AG09309 (cell line): ENCODE measurements around the gene TBC1D32.

ENCODE experiments used
- DNase-seq: peaks from one replicate; pipeline ENCODE4 v3.0.0-alpha.2; 2010; ENCODE audit warnings: low read depth
- H3K4me3 ChIP-seq: 2 replicates; pipeline ENCODE4 v1.5.1; 2011; ENCODE audit warnings: mild to moderate bottlenecking, low read depth, low read length, moderate library complexity; ENCODE audit not compliant: control insufficient read depth
- TF ChIP-seq, protein P1 (sequence below): IDR thresholded peaks from 2 replicates; pipeline ENCODE4 v1.5.1; 2011; ENCODE audit warnings: mild to moderate bottlenecking, low read depth, low read length, inconsistent platforms; ENCODE audit not compliant: insufficient read depth, control insufficient read depth; ENCODE audit errors: missing control alignments

The TBC1D32 gene

DNA sequence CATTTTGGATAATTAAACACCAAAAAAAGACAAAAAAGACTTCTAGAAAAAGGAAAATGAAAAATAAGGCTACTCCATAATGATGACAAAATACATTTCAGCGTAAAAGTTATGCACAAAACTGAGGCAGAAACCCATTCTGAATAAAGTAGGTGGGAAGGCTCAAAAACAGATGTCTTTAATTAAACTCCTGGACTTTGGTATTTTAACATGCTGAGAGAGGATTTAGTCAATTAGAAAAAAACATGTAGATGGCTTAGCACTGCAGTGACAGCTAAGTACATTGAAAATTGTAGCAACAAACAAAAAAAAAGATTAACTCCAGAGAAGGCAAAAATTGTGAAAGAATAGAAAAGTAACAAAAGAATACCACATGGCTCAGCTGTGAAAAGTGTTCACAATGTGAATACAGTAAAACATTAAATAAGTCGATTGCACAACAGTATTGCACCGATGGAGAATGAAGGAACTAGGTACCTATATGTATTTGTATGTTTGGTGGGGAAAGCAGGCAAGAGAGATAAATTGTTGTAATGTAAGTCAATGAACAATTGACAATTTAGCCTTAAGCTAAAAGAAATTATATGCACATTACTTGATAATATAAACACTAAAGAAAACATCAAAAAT lies 59.5 kb downstream of the TBC1D32 start:
- no peak overlapping the region for H3K4me3 ChIP-seq
- DNase-seq, result no peak
- TF ChIP-seq, protein P1, sequence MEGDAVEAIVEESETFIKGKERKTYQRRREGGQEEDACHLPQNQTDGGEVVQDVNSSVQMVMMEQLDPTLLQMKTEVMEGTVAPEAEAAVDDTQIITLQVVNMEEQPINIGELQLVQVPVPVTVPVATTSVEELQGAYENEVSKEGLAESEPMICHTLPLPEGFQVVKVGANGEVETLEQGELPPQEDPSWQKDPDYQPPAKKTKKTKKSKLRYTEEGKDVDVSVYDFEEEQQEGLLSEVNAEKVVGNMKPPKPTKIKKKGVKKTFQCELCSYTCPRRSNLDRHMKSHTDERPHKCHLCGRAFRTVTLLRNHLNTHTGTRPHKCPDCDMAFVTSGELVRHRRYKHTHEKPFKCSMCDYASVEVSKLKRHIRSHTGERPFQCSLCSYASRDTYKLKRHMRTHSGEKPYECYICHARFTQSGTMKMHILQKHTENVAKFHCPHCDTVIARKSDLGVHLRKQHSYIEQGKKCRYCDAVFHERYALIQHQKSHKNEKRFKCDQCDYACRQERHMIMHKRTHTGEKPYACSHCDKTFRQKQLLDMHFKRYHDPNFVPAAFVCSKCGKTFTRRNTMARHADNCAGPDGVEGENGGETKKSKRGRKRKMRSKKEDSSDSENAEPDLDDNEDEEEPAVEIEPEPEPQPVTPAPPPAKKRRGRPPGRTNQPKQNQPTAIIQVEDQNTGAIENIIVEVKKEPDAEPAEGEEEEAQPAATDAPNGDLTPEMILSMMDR, result no peak

DNA sequence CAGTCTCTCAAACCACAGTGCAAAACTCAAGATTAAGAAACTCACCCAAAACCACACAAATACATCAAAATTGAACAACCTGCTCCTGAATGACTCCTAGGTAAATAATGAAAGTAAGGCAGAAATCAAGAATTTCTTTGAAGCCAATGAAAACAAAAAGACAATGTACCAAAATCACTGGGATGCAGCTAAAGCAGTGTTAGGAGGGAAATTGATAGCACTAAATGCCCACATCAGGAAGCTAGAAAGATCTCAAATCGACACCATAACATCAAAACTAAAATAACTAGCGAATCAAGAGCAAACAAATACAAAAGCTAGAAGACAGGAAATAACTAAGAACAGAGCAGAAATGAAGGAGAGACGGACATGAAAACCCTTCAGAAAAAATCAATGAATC lies 70.5 kb downstream of the TBC1D32 start:
- TF ChIP-seq, protein P1, result no peak

DNA sequence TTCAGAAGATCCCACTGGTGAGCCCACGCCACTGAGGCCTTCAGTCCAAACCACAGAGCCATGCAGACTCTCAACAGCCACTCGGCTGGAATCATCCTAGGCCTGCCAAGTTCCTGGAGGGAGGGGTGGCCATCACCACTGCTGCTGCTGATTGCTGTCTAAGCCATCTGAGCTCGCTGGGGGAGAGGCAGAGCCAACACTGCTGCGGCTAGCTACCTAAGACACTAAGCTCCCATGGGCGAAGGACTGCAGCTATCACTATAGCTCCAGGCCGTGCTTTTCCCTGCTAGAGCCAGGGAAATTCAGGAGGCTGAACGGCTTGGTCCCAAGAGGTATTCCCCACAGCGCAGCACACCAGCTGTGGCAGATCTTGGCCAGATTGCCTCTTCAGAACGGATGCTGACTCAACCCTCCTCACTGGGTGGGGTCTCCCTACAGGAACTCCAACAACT lies 73.6 kb downstream of the TBC1D32 start:
- H3K4me3 ChIP-seq, result no peak overlapping the region
- DNase-seq, result no peak
- TF ChIP-seq, protein P1, result no peak

More for the DNA sequence above, 70.5 kb downstream of the TBC1D32 start:
- no peak overlapping the region for H3K4me3 ChIP-seq
- no peak for DNase-seq

DNA sequence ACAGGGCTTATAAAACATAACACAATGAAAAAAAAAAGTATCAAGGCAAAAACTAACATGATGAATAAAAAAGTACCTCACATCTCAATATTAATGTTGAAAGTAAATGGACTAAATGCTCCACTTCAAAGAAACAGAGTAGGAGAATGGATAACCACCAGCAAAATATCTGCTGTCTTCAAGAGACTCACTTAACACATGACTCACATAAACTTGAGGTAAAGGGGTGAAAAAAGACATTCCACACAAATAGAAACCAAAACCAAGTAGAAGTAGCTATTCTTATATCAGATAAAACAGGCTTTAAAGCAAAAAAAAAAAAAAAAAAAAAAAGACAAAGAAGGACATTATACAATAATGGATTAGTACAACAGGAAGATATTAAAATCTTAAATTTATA lies 86.9 kb downstream of the TBC1D32 start:
- no peak overlapping the region for H3K4me3 ChIP-seq
- no peak for DNase-seq
- TF ChIP-seq, protein P1, result no peak

DNA sequence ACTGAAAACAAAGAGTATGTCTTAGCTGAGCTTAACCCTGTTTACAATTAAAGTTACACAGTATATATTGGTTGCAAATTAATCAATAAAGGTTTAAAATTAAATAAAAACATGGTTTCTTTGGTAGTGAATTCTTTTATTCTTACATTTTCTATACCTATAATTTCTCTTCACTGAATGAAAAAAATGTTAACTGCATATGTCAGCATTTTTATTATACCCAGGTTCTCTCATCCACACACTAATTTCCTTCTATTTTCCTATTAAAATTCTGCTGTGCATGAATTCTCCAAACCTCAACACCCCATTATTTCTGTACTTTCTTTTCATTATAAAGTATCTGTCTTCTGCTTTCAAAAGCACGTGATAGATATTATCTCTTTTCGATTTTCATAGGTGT lies 91.9 kb downstream of the TBC1D32 start:
- TF ChIP-seq, protein P1, result no peak
- DNase-seq, result no peak
- no peak overlapping the region for H3K4me3 ChIP-seq

DNA sequence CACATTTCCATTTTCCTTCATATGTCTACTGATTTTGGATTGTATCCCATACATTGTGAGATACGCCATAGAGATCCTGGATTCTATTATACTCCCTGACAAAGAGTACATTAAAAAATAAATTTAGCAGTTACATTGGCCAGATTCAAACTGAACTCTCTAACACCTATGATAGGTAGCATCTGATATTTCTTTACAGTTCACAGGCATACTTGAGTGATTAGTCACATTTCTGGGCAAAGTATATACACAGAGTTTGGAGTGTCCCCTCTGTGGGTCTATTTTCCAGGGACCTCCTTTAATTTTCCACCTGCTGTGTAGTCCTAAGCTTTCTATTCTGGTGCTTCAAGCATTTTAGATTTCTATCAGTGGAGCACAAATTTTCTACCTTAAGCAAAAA lies 96.4 kb downstream of the TBC1D32 start:
- TF ChIP-seq, protein P1, result no peak
- no peak for DNase-seq
- no peak overlapping the region for H3K4me3 ChIP-seq

DNA sequence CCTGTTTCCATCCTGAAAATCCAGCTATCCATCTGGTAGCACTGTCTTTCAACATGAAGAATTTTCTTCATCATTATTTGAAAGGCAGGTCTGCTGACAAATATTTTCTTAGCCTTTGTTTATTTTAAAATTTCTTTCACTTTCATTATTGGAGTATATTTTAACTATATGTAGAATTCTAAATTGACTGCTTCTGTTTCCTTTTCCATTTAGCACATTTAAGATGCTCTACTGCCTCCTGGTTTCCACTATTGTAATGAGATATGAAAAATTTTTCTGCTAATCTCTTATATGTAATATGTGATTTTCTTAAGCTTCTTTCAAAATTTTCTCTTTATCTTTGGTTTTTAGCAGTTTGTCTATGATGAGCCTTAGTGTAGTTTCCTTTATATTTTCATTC lies 97.3 kb downstream of the TBC1D32 start:
- no peak for DNase-seq
- TF ChIP-seq, protein P1, result no peak
- no peak overlapping the region for H3K4me3 ChIP-seq
